Transverse colon (tissue), 4 donors: ENCODE data around the gene LHFPL3. TPM values are rescaled to one million over a fixed set of nuclear protein-coding genes. Genes with fewer than 3 reads are reported as not detected.

ENCODE experiments used
- DNase-seq: peaks from one replicate; pipeline ENCODE4 v3.0.0-alpha.2; 2019
- H3K27ac ChIP-seq, 4 donors: fragments of 200-600 bp; sonication (generic); 2 replicates each; pipeline ENCODE4 v1.5.1; 2016 to 2018; ENCODE audit warnings: inconsistent platforms in 4 of 4
- H3K27me3 ChIP-seq: fragments of 200-600 bp; sonication (generic); 2 replicates; pipeline ENCODE4 v1.5.1; 2017; ENCODE audit warnings: inconsistent platforms
- H3K36me3 ChIP-seq, 4 donors: fragments of 200-600 bp; sonication (generic); 2 replicates each; pipeline ENCODE4 v1.5.1; 2017 to 2019; ENCODE audit warnings: inconsistent platforms in 4 of 4
- H3K4me1 ChIP-seq, 4 donors: fragments of 200-600 bp; sonication (generic); 2 replicates each; pipeline ENCODE4 v1.5.1; 2017 to 2020; ENCODE audit warnings: inconsistent platforms in 4 of 4
- H3K4me3 ChIP-seq, 4 donors: fragments of 200-600 bp; sonication (generic); 1 replicate in 1 of 4; 2 replicates in 3 of 4; pipeline versions ENCODE4 v1.5.1 to v1.6.1; 2017 to 2019; ENCODE audit warnings: inconsistent platforms in 4 of 4
- H3K9me3 ChIP-seq, 2 donors: fragments of 200-600 bp; sonication (generic); 2 replicates each; pipeline ENCODE4 v1.5.1; 2017 to 2019; ENCODE audit warnings: inconsistent platforms in 2 of 2
- CTCF ChIP-seq, 5 experiments: fragments of 200-600 bp in 3 of 5; fragments of 450-650 bp in 2 of 5; sonication (generic) in 3 of 5; IDR thresholded peaks; 1 replicate in 2 of 5; 2 replicates in 3 of 5; pipeline ENCODE4 v1.5.1; 2016 to 2017; ENCODE audit warnings: antibody characterized with exemption in 5 of 5, inconsistent platforms in 3 of 5, mild to moderate bottlenecking in 2 of 5, moderate library complexity in 1 of 5
- EP300 ChIP-seq: sonication (generic); formaldehyde crosslinking; IDR thresholded peaks from one replicate; pipeline ENCODE4 v1.6.1; 2017; ENCODE audit warnings: antibody characterized with exemption, low read depth
- POLR2A ChIP-seq: fragments of 450-650 bp; IDR thresholded peaks from one replicate; pipeline ENCODE4 v1.6.1; 2016; ENCODE audit warnings: antibody characterized with exemption, mild to moderate bottlenecking, moderate library complexity
- POLR2AphosphoS5 ChIP-seq, 3 donors: sonication (generic); formaldehyde crosslinking; IDR thresholded peaks; one replicate each; pipeline ENCODE4 v1.6.1; 2016; ENCODE audit warnings: antibody characterized with exemption in 3 of 3
- WGBS, 2 donors: methylation state at CpG; one replicate each; pipeline ENCODE4 v1.1.5; 2018; ENCODE audit warnings: low coverage in 1 of 2; 5-methylcytosine and 5-hydroxymethylcytosine counted together
- in situ Hi-C, 4 donors: fragments of 200-750 bp; cut with MboI; loops; one replicate each; pipeline versions ENCODE4 v1.15.0 to v1.15.1; 2017; ENCODE audit warnings: low sequenced_read_pairs in 3 of 4, low pct_ligation_motif_present in 1 of 4, low pct_unique_long_range_greater_than_20kb in 1 of 4
- intact Hi-C: fragments of 100-400 bp; cut with DNase I; formaldehyde crosslinking; loops from one replicate; pipeline ENCODE4 v1.15.1; 2023; ENCODE audit warnings: low total_unique reads
- total RNA-seq, 4 donors: library from RNA; depleted of rRNA; stranded (reverse); fragments of >200 nt; gene quantifications; one replicate each; pipeline ENCODE4 v1.1.0, GENCODE V29; 2016

Gene LHFPL3
- total RNA-seq, 4 donors from 2014 or later = 0.27 to 0.80 (median 0.32) TPM; not detected in 1

DNA sequence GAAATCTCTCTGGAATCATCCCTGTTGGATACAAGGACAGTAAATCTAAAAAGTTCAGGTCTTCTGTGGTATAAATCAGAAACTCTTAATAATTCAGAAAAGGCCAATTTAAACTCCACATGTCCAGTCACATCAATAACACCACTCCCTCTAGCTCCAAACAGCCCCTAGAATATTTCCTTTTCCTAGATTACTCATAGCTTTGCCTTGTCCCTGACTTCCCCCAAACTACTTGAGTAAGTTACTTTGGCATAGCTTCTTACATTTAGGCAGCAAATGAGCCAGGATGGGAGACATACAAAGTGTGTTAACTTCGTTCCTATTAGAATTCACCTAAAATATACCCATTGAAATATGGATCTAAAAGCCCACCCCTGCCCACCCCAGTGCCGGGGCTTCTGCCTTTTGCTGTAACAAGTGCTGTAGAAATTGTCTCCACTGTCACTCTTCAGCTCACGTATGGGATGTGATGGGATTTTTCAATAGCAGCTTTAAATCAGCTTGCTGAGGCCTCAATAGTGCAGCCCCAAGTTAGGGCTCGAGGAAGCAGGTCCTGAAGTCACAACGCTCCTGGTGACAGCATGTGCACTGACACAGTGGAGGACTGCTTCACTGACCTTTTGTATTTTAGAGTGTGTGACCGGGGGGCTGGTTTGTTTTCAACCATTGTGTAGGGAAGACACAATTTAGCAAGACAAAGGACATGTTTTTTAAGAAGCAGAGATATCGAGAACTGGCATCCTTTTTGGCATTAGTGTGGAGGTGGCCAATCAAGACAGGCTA is 467.4 kb downstream of the LHFPL3 start:
- no peak for TF ChIP-seq POLR2AphosphoS5 (IDR thresholded peaks at IDR 0.05)
- TF ChIP-seq EP300 = no peak
- no peak for TF ChIP-seq CTCF (IDR thresholded peaks at IDR 0.05)
- TF ChIP-seq POLR2A = no peak
- Histone ChIP-seq H3K9me3 (no peaks in the 10 kb centered on the region), H3K4me1 (no peaks in the 10 kb centered on the region), H3K27ac (no peak overlapping the region), H3K4me3 (no peak overlapping the region), H3K36me3 (no peaks in the 10 kb centered on the region), H3K27me3 (peaks cover 7% of the 10 kb centered on the region)
- 85 to 88% methylated on average over 5 to 7 of the region's 7 CpGs for WGBS, 2 donors
- in situ Hi-C loops = no loop called here
- intact Hi-C loops = no loop called here
- no peak for DNase-seq

DNA sequence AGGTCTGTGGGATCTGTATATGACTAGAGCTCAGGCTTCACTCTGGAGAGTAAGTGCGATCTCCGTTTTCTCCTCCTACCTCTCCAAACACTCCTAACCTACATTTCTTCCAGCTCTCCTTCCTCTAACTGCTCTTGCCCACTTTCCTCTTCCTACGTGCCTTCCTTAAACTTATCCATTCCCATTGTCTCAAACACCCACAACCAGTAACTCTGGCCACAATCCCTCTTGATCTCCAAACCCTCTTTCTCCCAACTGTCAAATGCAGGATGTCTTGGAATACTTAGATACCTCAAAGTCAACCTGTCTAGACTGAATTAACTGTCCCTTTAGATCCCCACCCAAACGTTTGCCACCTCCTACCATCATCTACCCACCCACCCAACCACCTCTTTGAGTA is 471.9 kb downstream of the LHFPL3 start:
- H3K36me3 ChIP-seq = no peaks in the 10 kb centered on the region
- H3K27me3 ChIP-seq = no peaks in the 10 kb centered on the region
- H3K4me3 ChIP-seq = no peak overlapping the region
- no peak for DNase-seq
- intact Hi-C loops (loop anchor here (5.0 kb wide), 1 partner anchor 402 kb away; no protein-coding TSS in a partner anchor), in situ Hi-C loops (no loop called here)
- H3K4me1 ChIP-seq = no peaks in the 10 kb centered on the region
- no peak for TF ChIP-seq POLR2A
- H3K9me3 ChIP-seq = no peaks in the 10 kb centered on the region
- no peak overlapping the region for H3K27ac ChIP-seq
- 70 to 85% methylated on average over 3 to 4 of the region's 4 CpGs for WGBS, 2 donors

- WGBS, 2 donors = 40 to 68% methylated on average over 2 to 3 of the region's 3 CpGs
- no peaks in the 10 kb centered on the region for H3K9me3 ChIP-seq
- H3K36me3 ChIP-seq = no peaks in the 10 kb centered on the region
- TF ChIP-seq POLR2AphosphoS5 (IDR thresholded peaks at IDR 0.05) = no peak
- no peak for TF ChIP-seq POLR2A
- TF ChIP-seq CTCF (IDR thresholded peaks at IDR 0.05) = no peak
- no peak for TF ChIP-seq EP300
- H3K27ac ChIP-seq = no peak overlapping the region
- intact Hi-C loops (loop anchor here (5.0 kb wide), 1 partner anchor 401 kb away; no protein-coding TSS in a partner anchor), in situ Hi-C loops (no loop called here)
- no peaks in the 10 kb centered on the region for H3K27me3 ChIP-seq
- no peak overlapping the region for H3K4me3 ChIP-seq
- no peaks in the 10 kb centered on the region for H3K4me1 ChIP-seq
- no peak for DNase-seq
These were observed 472.6 kb downstream of the LHFPL3 start for GRCh38 chr7:104801022-104801421.

DNA sequence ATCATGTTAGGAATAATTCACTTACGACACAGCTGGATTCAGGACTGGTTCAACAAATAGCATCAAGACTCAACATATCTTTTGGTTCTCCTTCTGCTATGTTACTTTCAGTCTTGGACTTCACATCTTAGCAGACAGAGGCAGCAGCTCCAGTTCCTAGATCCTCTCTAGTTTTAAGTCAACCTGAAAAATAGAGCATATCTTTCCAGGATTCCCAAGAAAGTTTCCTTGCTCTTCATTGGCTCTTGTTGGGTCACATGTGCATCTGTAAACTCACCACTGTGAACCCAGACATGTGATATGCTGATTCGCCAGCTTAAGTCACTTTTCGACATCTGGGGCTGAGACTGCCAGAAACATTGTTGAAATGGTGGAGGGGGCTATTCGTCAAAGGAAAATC is 475.5 kb downstream of the LHFPL3 start:
- Histone ChIP-seq H3K27me3 (peaks cover 1% of the 10 kb centered on the region), H3K9me3 (no peaks in the 10 kb centered on the region), H3K4me3 (no peak overlapping the region), H3K27ac (no peak overlapping the region), H3K36me3 (no peaks in the 10 kb centered on the region), H3K4me1 (no peaks in the 10 kb centered on the region)
- intact Hi-C loops (loop anchor here (5.0 kb wide), 1 partner anchor 398 kb away; no protein-coding TSS in a partner anchor), in situ Hi-C loops (no loop called here)
- WGBS, 2 donors = 85 to 90% methylated on average over 3 to 4 of the region's 4 CpGs
- TF ChIP-seq CTCF (IDR thresholded peaks at IDR 0.05) = no peak
- no peak for TF ChIP-seq POLR2AphosphoS5 (IDR thresholded peaks at IDR 0.05)
- no peak for TF ChIP-seq POLR2A
- no peak for TF ChIP-seq EP300
- DNase-seq = no peak
